T-helper 1 cell (primary cell): Measurements from ENCODE around the gene RGS4.

Experiments
- DNase-seq, 5 donors: peaks; one replicate each; pipeline ENCODE4 v3.0.0-alpha.2; 2012 to 2020

RGS4 gene

DNA sequence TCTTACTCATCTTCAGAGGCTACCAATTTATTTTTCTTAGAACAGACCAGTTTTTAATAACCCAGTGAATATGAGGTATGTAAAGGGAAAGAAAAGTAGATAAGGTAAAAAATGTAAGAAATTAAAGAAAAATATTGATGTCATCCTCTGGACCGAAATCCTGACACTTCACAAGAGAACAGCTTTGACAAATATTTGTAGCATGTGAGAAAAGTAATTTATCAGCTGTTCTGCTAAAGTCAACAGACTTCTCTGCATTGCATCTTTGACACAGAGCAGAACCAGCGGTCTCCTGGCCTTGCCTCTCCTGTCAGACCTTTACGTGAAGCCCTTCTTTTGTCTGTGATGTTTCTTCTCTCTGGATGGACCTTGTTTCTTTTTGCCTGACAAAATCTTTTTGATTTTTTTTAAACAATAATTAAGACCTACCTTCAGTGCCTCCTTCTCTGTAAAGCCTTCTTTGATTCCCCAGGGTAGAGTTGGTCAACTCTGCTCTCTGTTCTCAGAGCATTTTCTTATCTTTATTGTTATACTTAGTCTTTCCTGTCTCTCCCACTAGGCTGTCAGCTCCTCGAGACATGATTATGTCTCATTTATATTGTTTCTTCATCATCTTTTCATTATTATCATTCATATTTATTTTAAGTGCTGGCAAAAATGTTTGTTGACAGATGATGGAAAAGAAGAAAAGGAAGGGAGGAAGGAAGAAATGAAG is 35.4 kb downstream of the RGS4 start:
- no peak for DNase-seq

DNA sequence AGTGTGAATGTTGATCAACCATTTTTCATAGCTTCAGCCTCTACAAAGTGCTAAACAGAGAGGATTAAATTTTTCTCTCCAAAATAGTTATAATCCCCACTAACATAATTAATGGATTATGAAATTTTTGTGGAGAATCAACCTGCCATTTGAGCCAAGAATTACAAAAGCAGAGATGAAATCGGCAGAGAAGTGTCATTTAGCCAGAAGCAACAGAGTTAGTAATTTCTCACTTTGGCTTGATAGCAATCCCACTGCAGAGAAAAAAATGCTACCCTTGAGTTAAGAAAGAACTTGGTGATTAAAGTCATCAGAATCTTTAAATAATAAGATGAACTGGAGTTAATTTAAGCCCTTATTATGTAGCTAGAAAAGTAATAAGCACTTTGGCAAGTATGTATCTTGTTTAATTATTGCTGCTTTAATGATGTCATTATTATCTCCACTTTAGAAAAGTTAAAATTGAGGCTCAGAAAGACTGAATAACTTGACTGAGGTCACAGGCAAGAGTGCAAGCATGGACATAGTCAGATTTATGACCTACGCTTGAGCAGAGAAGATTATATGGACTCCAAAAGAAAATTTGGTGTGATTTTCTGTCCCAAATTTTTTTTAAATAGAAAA is 37.3 kb downstream of the RGS4 start:
- DNase-seq: no peak

DNA sequence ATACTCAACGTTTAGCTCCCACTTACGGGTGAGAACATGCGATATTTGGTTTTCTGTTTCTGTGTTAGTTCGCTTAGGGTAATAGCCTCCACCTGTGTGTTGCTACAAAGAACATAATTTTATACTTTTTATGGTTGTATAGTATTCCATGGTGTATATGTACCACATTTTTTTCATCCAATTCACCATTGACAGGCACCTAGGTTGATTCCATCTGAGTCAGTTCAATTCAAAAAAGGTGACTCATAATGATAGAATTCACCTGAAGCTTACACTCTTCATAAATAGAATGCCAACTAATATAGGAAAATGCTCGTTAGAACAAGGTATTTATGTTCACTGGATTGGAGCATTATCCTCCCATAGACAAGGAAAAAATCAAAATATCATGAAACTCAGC is 38.5 kb downstream of the RGS4 start:
- DNase-seq: no peak

DNA sequence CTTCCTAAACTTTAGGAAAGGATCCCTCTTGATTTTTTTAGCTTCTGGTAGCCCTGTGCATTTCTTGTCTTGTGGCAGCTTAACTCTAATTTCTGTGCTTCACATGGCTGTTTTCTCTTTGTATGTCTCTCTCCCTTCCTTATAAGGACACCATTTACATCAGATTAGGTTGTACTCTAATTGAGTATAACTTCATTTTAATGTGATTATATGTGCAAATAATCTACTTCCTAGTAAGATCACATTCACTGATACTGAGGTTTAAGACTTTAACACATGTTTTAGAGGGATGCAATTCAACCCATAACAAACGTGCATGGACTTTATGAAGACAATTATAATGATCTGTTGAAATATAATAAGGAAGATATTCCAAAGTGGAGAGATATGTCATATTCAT is 46.7 kb downstream of the RGS4 start:
- DNase-seq: no peak

DNA sequence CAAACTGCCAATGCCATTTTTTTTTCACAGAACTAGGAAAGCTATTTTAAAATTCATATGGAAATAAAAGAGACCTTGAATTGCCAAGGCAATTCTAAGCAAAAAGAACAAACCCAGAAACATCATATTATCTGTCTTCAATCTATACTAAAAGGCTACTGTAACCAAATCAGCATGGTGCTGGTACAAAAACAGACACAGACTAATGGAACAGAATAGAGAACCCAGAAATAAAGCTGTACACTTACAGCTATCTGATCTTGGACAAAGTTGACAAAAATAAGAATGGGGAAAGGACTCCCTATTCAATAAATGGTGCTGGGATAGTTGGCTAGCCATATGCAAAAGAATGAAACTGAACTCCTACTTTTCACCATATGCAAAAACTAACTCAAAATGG is 50.5 kb downstream of the RGS4 start:
- DNase-seq: no peak

DNA sequence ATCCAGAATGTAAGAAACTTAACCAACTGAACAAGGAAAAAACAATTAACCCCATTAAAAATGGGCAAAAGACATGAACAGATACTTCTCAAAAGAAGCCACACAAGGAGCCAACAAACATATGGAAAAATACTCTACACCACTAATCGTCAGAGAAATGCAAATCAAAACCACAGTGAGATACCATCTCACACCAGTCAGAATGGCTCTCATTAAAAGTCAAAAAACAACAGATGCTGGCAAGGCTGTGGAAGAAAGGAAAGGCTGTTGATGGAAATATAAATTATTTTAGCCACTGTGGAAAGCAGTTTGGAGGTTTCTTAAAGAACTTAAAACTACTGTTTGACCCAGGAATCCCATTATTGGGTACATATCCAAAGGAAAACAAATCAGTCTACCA is 51.2 kb downstream of the RGS4 start:
- no peak for DNase-seq

DNA sequence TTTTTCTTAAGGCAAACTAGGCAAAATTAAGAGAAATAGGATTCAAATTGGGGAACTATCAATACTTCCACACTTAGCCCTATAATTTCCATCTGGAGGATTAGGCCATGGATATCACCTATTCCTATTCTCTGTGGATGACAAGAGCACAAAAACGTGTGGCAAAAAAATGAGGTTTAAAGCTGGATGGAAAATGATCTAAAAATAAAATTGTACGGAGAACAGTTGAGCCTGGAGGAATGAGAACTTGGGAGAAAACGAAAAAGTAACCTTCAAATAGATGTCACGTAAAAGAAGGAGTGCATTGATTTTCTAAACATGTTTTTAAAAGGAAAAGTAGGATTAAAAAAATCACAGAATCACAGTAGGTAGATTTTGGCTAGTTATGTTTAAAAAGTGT is 55.7 kb downstream of the RGS4 start:
- DNase-seq: no peak
